ENCODE results near the gene ADRA2C.

Gene ADRA2C

GRCh38 chr4:3719836-3720235 lies 46.3 kb upstream of the ADRA2C start:
- Histone ChIP-seq H3K4me3 (ENCODE audit: low read depth in 1 of 2, low read length in 1 of 2) (no peak overlapping the region), H3K4me1 (ENCODE audit: control insufficient read depth in 1 of 2, insufficient read depth in 1 of 2, low read depth in 1 of 2, low read length in 1 of 2) (no peaks in the 10 kb centered on the region), H3K27me3 (peaks cover 45% of the 10 kb centered on the region), H3K27ac (no peak overlapping the region), H3K36me3 (no peaks in the 10 kb centered on the region), H3K9me3 (no peaks in the 10 kb centered on the region)
- no peak for TF ChIP-seq CTCF (IDR thresholded peaks at IDR 0.05)

- Histone ChIP-seq H3K4me3 (ENCODE audit: low read depth in 1 of 2, low read length in 1 of 2) (no peak overlapping the region), H3K27me3 (peaks cover 51% of the 10 kb centered on the region)
- TF ChIP-seq CTCF (IDR thresholded peaks at IDR 0.05) = no peak
Observed at GRCh38 chr4:3720466-3720865, 45.7 kb upstream of the ADRA2C start.

GRCh38 chr4:3721186-3721585 lies 45.0 kb upstream of the ADRA2C start:
- Histone ChIP-seq H3K36me3 (no peaks in the 10 kb centered on the region), H3K27me3 (peaks cover 58% of the 10 kb centered on the region), H3K9me3 (no peaks in the 10 kb centered on the region), H3K27ac (no peak overlapping the region), H3K4me3 (ENCODE audit: low read depth in 1 of 2, low read length in 1 of 2) (no peak overlapping the region), H3K4me1 (ENCODE audit: control insufficient read depth in 1 of 2, insufficient read depth in 1 of 2, low read depth in 1 of 2, low read length in 1 of 2) (no peaks in the 10 kb centered on the region)
- no peak for TF ChIP-seq CTCF (IDR thresholded peaks at IDR 0.05)

More at GRCh38 chr4:3720466-3720865, 45.7 kb upstream of the ADRA2C start:
- Histone ChIP-seq H3K9me3 (no peaks in the 10 kb centered on the region), H3K36me3 (no peaks in the 10 kb centered on the region), H3K27ac (no peak overlapping the region), H3K4me1 (ENCODE audit: control insufficient read depth in 1 of 2, insufficient read depth in 1 of 2, low read depth in 1 of 2, low read length in 1 of 2) (no peaks in the 10 kb centered on the region)

GRCh38 chr4:3721627-3722026 lies 44.6 kb upstream of the ADRA2C start:
- H3K27me3 ChIP-seq = peaks cover 63% of the 10 kb centered on the region
- no peak for TF ChIP-seq CTCF (IDR thresholded peaks at IDR 0.05)
- no peak overlapping the region for H3K27ac ChIP-seq
- no peak overlapping the region for H3K4me3 ChIP-seq (ENCODE audit: low read depth in 1 of 2, low read length in 1 of 2)
- H3K36me3 ChIP-seq = no peaks in the 10 kb centered on the region
- H3K9me3 ChIP-seq = no peaks in the 10 kb centered on the region
- no peaks in the 10 kb centered on the region for H3K4me1 ChIP-seq (ENCODE audit: control insufficient read depth in 1 of 2, insufficient read depth in 1 of 2, low read depth in 1 of 2, low read length in 1 of 2)

GRCh38 chr4:3722446-3723231 lies 43.5 kb upstream of the ADRA2C start:
- TF ChIP-seq CTCF (IDR thresholded peaks at IDR 0.05) = no peak
- Histone ChIP-seq H3K36me3 (no peaks in the 10 kb centered on the region), H3K27me3 (peaks cover 70% of the 10 kb centered on the region), H3K9me3 (no peaks in the 10 kb centered on the region), H3K4me1 (ENCODE audit: control insufficient read depth in 1 of 2, insufficient read depth in 1 of 2, low read depth in 1 of 2, low read length in 1 of 2) (no peaks in the 10 kb centered on the region), H3K27ac (no peak overlapping the region), H3K4me3 (ENCODE audit: low read depth in 1 of 2, low read length in 1 of 2) (no peak overlapping the region)

All from neutrophil (primary cell).